Cortex of kidney (tissue), 1 donor: ENCODE results near the gene POFUT2.

Experiments used
- DNase-seq: peaks from one replicate; lab custom pipeline; 2025; lab: John Stamatoyannopoulos, UW

Gene POFUT2, protein sequence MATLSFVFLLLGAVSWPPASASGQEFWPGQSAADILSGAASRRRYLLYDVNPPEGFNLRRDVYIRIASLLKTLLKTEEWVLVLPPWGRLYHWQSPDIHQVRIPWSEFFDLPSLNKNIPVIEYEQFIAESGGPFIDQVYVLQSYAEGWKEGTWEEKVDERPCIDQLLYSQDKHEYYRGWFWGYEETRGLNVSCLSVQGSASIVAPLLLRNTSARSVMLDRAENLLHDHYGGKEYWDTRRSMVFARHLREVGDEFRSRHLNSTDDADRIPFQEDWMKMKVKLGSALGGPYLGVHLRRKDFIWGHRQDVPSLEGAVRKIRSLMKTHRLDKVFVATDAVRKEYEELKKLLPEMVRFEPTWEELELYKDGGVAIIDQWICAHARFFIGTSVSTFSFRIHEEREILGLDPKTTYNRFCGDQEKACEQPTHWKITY

DNA sequence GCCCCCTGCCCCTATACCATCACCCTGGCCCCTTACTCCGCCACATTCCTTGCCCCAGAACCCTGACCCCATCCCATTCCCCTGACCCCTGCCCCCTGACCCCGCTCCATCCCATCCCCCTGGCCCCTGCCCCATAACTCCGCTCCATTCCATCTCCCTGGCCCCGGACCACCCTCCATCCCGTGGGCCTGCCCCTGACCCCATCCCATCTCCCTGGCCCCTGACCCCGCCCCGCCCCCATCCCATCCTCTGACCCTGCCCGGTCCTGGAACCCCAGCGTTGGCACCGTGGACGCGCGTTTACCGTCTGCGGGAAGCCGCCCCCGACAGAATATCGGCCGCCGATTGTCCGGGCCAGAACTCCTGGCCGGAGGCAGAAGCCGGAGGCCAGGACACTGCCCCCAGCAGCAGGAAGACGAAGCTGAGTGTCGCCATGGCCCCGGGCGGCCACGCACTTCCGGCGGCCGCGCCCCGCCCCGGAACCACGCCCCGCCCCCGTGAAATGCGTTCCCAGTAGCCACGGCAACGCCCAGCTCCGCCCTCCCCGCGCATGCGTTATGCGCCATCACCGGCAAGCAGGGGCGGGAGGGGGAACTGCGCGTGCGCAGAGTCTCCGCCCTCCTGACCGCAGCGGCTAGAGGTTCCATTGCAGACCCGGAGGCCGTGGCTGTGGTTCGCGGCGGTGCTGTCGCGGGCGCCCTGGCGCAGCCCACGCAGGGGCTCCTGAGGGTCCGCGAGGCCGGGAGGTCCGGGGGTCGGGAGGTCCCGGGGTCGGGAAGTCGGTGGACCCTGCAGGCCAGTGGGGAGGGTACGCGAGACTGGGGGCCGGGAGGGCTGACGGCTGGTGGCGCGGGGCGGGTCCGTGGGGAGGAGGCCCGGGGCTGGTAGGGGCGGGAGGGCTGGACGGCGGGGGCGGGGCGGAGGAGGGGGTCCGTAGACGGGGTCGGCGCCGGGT lies at the start of gene POFUT2:
POFUT2 (minus strand) TSS at position 458 of the 954 bp plus-strand sequence; CDS start at position 434, 24 bp downstream.
- DNase-seq, result peak; percentile 92

DNA sequence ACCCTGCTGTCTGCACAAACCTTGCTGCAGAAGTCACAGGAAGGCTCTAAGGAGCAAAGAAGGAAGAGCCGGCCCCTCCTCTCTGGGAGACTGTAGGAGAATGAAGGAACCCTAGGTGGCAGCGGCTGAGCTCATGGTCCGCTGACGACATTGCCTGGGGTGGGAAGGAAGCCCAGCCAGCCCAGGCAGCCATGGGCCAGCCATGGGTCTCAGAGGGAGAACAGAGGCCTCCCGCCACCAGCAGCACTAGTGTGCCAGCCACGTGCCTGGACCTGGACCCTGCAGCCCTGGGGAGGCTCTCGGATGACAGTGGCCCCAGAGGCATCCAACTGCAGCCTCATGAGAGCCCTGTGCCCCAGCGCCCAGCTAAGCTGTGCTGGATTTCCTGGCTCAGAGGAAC lies 49.2 kb upstream of the POFUT2 start:
- no peak for DNase-seq

DNA sequence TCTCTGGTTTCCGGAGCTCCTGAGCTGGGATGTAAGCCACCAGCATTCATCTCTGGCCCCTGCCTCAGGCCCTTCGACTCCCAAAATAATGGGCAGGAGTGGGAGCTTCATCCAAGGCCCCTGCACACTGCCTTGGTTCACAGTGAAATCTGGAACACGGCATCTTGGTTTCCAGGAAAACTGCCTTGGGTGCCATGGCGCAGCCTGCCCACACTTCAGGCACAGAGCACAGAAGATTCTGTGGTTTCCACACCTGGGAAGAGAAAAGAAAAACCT lies 48.8 kb upstream of the POFUT2 start:
- no peak for DNase-seq

DNA sequence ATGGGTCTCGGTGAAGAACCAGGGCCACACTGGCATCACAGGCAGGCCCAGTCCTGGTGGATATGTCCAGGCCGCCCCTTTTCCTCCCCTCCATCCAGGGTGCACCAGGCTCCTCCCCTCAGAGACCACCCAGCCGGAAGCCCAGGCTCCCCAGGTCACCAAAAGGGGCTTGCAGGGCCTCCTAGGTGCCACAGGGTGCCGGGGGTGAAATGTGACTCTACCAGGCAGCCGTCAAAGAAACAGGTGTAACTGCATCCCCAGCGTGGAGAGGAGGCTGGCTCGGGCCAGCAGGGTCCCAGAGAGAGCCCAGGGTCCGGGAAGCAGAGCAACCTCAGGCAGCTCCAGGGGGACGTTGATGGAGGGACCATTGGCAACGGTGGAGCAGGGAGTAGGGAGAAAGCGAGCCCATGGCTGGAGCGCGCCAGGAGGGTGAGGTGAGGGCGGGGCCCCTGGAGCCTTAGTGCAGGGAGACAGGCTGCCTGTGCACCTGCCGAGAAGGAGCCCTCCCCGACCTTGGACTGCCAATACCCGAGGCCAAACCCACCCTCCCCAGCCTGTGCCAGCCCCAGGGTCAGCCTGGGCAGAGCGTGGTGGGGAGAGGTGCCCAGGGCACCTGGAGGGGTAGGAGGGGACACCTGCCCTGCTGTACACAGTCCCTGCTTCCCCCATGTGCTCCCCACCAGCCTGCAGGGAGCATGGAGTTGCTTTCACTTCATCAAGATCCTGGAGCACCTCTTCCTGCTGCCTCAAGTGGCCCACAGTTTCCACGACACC lies 48.3 kb upstream of the POFUT2 start:
- DNase-seq, result no peak

DNA sequence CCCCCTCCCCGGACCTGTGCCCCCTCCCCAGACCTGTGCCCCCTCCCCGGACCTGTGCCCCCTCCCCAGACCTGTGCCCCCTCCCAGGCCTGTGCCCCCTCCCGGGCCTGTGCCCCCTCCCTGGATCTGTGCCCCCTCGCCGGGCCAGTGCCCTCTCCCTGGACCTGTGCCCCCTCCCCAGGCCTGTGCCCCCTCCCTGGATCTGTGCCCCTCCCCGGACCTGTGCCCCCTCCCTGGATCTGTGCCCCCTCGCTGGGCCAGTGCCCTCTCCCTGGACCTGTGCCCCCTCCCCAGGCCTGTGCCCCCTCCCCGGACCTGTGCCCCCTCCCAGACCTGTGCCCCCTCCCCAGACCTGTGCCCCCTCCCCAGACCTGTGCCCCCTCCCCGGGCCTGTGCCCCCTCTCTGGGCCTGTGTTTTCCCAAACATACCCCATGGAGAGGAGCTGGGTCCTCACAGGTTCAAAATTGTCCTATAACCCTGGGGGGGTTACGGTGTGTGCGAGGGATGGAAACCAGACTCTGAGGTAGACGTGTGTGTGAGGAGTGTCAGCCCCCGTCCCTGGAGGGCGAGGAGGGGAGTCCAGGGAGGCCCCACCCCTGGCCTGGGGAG lies 47.6 kb upstream of the POFUT2 start:
- DNase-seq, result no peak

DNA sequence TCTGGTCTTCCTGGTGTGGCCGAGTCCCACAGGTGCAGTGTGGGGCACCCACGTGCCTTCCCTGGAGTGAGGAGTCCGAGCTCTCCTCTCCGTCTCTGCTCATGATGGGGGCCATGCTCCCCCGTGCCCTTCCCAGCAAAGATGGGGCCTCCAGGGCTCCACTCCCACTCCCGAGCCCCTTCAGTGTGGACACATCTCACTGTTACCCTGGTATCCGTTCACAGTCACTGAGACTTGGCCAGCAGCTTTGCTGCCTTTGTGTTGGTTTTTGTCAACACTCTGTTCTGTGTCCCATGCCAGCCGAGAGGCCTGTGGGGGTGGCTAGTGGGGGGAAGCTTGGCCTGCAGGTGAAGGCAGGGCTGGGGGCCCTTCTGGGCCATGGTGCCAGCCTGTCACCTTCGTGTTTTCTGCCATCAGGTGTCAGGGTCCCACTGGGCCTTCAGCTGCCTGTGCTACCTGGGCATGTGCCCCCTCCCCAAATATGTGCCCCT lies 46.9 kb upstream of the POFUT2 start:
- no peak for DNase-seq

DNA sequence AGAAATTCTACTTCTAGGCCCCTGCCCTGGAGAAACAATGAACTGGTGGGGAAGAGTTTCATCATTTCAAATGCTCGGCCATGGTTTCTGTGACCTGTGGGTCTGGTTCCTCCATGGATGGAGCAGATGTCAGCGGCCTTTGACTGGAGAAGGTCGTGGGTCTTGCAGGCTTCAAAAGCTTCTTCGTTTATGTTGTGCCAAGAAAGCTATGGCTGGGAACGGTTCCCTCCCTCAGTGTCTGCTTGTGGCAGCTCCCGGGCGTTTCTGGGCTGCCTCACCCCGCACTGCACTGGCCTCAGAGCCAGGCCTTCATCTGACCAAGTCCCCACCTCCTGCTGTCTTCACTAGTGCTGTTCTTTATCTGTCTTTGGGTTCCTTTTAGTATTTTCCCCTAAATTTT lies 46.4 kb upstream of the POFUT2 start:
- no peak for DNase-seq

DNA sequence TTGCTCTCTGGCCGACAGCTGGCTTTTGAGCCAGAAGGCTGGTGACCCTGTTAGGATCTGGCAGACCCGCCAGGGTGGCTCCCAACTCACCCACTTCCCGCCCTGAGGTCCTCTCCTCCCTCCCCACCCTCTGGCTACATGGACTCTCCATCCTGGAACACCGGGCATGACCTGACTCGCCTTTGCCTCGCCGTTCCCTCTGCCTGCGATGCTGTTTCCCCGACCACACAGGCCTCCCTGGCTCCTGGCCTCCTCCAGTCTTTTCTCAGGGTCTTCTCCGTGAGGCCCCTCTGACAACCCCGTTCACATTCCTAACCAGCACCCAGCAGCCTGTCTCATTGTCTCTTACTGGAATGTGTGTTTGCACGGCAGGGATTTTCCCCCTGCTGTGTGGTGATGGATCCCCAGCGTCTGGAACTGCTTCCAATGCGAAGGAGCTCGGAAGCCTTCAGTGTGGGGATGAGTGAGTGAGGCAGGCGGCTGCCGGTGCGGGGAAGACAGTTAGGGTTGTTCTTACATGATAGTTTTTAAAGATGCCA lies 46.0 kb upstream of the POFUT2 start:
- no peak for DNase-seq

DNA sequence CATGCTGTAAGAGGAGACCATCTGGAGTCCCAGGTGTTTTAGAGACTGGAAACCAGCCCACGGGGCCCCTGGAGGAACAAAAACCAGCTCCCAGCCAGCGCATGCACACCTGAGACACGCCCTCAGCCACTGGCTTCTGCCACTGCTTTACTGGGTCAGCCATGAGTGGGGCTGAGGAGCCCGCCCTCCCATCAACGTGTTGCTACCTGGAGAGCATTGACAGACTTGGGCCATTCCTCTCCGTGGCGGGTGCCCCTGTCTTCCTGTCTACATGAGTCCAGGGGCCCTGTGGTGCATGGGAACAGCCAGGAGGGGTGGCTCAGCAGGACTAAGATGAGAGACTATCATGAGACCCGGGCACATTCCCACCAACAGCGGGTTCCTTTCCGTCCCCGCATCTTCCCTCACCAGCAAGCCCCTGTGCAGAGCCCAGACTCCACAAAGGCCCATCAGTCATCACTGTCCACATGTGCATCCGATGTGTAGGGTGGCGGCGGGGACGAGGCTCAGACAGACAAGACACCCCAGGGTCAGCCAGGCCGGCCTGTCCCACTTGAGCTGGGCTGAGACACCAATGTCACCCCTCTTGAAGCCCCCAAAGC lies 45.4 kb upstream of the POFUT2 start:
- no peak for DNase-seq

DNA sequence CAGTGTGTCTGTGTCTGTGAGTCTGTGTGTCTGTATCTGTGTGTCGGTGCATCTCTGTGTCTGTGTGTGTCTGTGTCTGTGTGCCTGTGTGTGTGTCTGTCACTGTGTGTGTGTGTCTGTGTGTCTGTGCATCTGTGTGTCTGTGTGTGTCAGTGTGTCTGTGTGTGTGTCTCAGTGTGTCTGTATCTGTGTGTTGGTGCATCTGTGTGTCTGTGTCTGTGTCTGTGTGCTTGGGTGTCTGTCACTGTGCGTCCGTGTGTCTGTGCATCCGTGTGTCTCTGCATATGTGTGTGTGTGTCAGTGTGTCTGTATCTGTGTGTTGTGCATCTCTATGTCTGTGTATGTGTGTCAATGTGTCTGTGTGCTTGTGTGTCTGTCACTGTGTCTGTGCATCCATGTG lies 44.7 kb upstream of the POFUT2 start:
- DNase-seq, result no peak

DNA sequence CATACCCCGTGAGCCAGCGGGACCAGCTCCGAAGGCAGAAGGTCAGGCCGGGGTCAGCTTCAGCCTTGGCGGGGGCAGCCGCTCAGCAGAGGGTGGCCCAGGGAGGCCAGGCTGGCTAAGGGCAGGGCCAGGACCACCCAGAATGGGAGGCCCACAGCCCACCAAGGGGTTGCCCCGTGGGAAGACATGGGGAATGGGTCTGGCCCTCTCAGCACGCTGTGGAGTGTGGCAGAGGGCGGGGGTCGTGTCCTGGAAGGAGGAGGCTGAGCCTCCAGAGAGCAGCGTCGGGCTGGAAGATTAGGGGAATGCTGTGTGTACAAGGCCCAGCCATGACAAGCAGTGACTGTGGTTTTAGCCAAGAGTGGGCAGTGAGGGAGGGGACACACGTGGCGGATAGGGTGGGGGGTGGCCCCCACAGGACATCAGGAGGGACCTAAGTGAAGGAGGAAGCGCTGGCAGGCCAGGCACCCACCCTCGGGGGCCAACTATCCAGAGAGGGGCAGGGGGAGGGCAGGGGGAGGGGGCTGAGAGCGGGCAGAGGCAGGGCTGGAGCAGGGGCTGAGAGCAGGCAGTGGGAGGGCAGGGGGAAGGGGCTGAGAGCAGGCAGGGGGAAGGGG lies 43.9 kb upstream of the POFUT2 start:
- DNase-seq, result no peak

DNA sequence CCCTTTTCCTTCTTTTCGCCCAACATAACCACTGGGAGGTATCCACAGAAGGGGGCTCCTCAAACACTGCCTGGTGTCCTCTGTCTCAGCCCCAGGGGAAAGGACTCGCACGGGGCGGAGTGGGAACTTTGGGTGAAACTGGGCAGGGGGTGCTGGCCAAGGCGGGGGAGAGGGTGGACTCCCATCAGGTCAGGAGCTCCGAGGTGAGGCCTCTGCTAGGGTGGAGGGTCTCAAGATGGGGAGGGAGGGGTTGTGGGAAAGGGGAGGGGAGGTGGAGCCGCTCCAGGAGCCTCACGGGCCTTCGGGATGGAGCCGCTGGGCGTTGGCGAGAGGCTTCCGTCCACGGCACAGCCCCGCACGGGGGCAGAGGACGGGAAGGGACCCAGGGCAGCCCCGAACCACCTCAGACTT lies 43.2 kb upstream of the POFUT2 start:
- no peak for DNase-seq

DNA sequence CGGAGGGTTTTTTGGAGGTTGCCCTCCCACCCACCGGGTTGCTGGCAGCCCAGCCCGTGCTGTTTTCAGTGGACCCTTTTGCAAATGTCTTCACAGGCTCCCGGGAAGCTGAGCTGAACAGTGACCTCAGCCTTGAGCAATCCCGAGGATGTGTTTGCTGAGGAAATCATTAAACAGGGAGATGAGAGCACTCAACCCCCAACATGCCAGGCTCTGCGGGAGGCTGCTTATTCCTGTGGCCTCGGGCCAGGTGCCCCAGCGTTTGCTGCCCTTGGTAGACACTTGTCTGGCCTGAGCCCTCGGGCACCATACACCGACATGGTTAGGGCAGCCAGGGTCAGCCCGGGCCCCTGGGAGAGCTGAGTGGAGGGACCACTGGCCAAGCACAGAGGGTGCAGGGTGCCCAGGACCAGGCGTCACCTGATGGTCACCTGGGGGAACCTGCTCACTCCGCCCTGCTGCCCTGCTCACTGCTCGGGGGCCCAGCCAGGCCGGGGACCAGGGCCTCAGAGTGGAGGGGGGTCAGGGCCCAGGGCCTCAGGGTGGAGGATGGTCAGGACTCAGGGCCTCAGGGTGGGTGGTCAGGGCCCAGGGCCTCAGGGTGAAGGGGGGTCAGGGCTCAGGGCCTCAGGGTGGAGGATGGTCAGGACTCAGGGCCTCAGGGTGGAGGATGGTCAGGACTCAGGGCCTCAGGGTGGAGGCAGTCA lies 42.5 kb upstream of the POFUT2 start:
- no peak for DNase-seq

DNA sequence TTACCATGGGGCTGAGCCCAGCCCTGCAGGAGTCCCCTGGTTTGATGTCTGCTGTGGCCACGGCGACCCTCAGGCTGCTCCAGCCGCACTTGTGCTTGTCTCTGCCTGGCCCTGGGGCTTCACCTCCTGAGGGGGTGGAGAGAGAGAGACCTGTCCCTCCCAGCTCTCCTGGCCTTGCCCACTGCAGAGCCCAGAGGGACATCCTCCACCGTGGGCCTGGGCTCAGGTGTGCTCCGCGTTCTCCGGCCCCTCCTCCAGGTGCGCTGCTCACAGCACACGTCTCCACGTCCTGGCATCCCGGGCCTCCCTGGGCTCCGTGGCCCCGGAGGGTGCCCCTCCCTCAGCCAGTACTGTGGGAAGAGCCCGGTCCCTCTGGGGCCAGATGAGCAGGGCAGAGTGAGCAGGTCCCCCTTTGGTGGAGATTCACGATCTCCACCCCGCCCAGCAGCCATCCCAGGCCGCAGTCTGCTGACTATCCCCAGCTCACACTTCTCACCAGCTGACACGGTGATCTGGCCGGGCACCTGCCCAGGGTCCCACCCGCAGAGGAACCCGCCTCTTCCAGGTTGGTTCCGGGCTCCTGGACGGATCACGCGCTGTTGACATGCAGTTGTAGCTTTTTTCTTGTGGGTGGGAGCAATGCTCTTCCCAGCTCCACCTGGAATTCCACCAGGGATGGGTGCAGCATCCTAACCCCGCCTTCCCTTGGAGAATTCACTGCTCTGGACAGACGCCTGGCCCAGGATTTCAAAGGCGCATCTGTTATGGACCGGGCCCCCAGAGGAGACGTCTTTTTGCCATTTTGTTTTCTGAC lies 41.8 kb upstream of the POFUT2 start:
- DNase-seq, result no peak

DNA sequence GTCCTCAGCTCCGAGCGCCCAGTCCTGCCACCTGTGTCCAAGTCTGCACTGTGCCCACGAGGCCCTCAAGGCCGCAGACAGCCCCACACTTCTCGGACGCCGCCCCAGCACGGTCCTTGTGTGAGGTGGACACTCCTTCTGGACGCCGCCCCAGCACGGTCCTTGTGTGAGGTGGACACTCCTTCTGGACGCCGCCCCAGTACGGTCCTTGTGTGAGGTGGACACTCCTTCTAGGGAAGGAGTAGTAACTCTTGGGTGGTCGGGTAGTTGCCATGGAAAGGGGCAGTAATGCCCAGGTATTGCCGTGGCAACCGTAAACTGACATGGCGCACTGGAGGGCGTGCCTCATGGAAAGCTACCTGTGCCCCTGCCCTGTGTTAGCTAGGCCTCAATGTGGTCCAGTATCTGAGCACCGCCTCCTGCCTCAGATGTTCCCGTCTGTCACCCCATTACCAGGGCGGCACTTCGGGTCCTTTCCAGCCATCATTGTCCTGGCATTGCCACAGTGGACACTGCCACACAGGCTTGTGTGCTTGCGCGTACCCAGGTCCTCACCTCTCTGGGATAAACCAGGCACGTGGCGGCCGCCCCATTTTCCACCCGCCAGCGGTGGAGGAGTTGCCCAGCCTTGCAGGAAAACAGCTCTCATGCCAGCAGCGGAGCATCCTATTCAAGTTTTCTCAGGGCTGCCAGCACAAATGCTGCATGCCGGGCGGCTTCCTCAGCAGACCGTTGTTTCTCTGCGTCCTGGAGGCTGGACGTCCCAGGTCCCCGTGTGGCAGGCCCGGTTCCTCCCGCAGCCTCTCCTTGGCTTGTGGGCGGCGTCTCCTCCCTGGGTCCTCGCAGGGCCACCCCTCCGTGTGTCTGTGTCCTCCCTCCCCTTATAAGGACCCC lies 40.8 kb upstream of the POFUT2 start:
- DNase-seq, result no peak

DNA sequence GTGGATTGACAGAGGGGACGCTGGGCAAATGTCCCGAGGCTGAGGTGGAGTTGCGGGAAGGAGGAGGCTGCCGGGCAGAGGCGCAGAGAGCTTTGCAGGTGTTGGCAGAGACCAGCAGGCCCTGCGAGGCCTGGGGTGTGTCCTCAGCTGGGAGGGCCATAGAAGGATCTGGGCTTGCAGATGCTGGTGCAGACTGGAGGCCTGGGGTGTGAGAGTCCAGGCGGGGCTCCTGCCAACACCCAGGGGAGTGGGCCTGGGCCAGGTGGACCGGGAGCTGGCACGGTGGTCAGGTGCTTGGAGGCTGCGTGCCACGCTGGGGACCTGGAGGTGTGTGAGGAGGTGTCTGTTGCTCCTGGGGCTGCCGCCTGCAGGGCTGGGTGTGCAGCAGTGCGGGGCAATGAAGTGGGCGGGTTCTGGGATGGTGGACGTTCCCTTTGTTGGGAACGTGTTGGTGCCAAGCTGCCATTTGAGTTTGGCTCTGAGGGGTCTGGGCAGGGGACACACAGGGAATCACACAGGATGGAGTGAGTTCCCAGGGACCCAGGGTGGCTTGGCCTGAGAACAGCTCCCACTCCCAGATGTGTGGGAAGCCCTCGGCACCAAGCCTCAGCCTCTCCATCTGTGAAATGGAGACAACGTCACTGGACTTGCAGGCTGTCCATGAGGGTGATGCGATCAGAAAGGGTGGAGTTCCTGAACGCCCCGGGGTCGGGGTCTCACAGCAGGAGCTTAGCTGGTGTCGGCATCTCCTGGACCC lies 39.9 kb upstream of the POFUT2 start:
- no peak for DNase-seq

DNA sequence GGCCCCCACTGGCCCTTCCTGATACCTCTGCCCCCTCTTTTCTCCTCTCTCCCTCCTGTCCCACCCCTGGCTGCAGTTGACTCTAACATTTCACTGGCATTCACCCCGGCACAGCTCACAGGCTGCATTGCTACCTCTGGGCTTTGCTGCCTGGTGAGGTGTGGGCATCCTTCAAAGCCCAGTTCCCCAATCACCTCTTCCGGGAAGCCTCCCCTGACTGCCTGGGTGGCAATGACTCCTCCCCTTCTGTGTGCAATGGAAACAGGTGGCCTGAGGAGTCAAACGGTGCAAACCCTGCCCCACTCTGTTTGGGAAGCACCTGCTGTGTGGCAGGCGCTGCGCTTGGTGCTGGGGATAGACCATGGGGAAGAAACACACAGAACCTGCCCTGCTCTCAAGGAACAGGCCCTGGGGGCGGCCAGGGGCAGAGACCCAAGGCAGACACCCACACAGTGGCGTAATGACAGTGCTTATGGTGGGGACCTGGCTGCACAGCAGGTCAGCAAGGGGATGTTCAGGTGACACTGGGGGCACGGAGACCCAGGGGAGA lies 39.3 kb upstream of the POFUT2 start:
- no peak for DNase-seq
